K562 (cell line): ENCODE data around the gene NOLC1. TPM values are rescaled to one million over a fixed set of nuclear protein-coding genes. Genes with fewer than 3 reads are reported as not detected.

Source experiments
- BCLAF1 ChIP-seq, 2 experiments: fragments of 450-650 bp in 1 of 2; IDR thresholded peaks; 2 replicates each; pipeline ENCODE4 v1.6.1; 2011 to 2017; ENCODE audit warnings: low read depth in 2 of 2, antibody characterized with exemption in 1 of 2, borderline replicate concordance in 1 of 2, low read length in 1 of 2, mild to moderate bottlenecking in 1 of 2, mixed read lengths in 1 of 2; ENCODE audit not compliant: control insufficient read depth in 1 of 2
- C11orf30 ChIP-seq: fragments of 450-650 bp; IDR thresholded peaks from 2 replicates; pipeline ENCODE4 v1.6.1; 2016; ENCODE audit warnings: low read depth, mild to moderate bottlenecking
- CTBP1 ChIP-seq: fragments of 450-650 bp; IDR thresholded peaks from 2 replicates; pipeline ENCODE4 v1.6.1; 2016; ENCODE audit warnings: borderline replicate concordance
- HNRNPH1 ChIP-seq: fragments of 200-400 bp; formaldehyde crosslinking; optimal IDR thresholded peaks from 2 replicates; pipeline ENCODE3; 2017; ENCODE audit warnings: low read depth, mild to moderate bottlenecking, low read length, moderate library complexity
- SLC30A9 ChIP-seq: fragments of 250-450 bp; sonication (Bioruptor Pico); IDR thresholded peaks from 2 replicates; pipeline ENCODE4 v1.8.0; 2022; ENCODE audit warnings: mild to moderate bottlenecking, moderate library complexity
- TCF3 ChIP-seq: sonication (generic); formaldehyde crosslinking; IDR thresholded peaks from 2 replicates; pipeline ENCODE4 v1.4.0; 2020; ENCODE audit warnings: mild to moderate bottlenecking, missing genetic modification reagents
- ZNF146 ChIP-seq: IDR thresholded peaks from one replicate; pipeline ENCODE4 v1.6.1; 2018; ENCODE audit warnings: missing compliant biosample characterization; ENCODE audit not compliant: unreplicated experiment
- ZNF174 ChIP-seq: fragments of 250-450 bp; sonication (Bioruptor Pico); IDR thresholded peaks from 2 replicates; pipeline ENCODE4 v1.4.0; 2020; ENCODE audit warnings: mild to moderate bottlenecking
- ZNF609 ChIP-seq: sonication (generic); formaldehyde crosslinking; IDR thresholded peaks from 2 replicates; pipeline ENCODE4 v1.8.1; 2023; ENCODE audit warnings: missing genetic modification reagents, mild to moderate bottlenecking, borderline replicate concordance
- polyA plus RNA-seq, 8 experiments: library from polyadenylated mRNA; depleted of rRNA in 4 of 8; stranded (reverse) in 5 of 8; unstranded in 3 of 8; fragments of >200 nt; fragmentation: Nextera tagmentation in 2 of 8; fragmentation: Illumina TruSeq in 1 of 8; extraction: Ambion mirVana in 2 of 8; extraction: Trizol in 1 of 8; gene quantifications; 2 replicates each; pipeline versions ENCODE4 v1.2.1 to v1.2.3, GENCODE V29; 2011 to 2014; ENCODE audit warnings: inconsistent platforms in 1 of 8, missing spikeins in 1 of 8
- total RNA-seq, 7 experiments: library from RNA; depleted of rRNA in 6 of 7; stranded (reverse); fragments of >200 nt in 6 of 7; fragmentation: Illumina TruSeq in 2 of 7; extraction: Trizol in 2 of 7; gene quantifications; 2 replicates each; pipeline versions ENCODE4 v1.2.1 to v1.2.3, GENCODE V29; 2011 to 2021; ENCODE audit warnings: low replicate concordance in 1 of 7
- TF ChIP-seq, protein P1 (sequence below): fragments of 250-450 bp; sonication (Bioruptor Pico); IDR thresholded peaks from 2 replicates; pipeline ENCODE4 v1.5.0; 2021
- TF ChIP-seq, protein P2 (sequence below): fragments of 450-650 bp; IDR thresholded peaks from 2 replicates; pipeline ENCODE4 v1.6.1; 2016; ENCODE audit warnings: borderline replicate concordance
- TF ChIP-seq, protein P3 (sequence below): fragments of 250-450 bp; sonication (Bioruptor Pico); IDR thresholded peaks from 2 replicates; pipeline ENCODE4 v1.4.0; 2020; ENCODE audit warnings: mild to moderate bottlenecking

The NOLC1 gene
- total and polyA plus RNA-seq, 9 of the 15 experiments (the other 6 are each of a cell fraction or from before 2014, with no cell fraction given), result 102 to 310 (median 165) TPM

- TF ChIP-seq ZNF609 (CRISPR knock-in tag) (no peak), ZNF146 (CRISPR knock-in tag) (no peak), HNRNPH1 (no peak), ZNF174 (no peak), BCLAF1 (IDR thresholded peaks at IDR 0.05; ENCODE audit: borderline replicate concordance in 1 of 2, control insufficient read depth in 1 of 2, low read depth in 2 of 2, low read length in 1 of 2) (no peak), C11orf30 (peak; percentile 55), TCF3 (peak; percentile 57; the same call in 1 of the 2 replicates), CTBP1 (no peak), SLC30A9 (CRISPR knock-in tag) (no peak)
- TF ChIP-seq, protein P1, sequence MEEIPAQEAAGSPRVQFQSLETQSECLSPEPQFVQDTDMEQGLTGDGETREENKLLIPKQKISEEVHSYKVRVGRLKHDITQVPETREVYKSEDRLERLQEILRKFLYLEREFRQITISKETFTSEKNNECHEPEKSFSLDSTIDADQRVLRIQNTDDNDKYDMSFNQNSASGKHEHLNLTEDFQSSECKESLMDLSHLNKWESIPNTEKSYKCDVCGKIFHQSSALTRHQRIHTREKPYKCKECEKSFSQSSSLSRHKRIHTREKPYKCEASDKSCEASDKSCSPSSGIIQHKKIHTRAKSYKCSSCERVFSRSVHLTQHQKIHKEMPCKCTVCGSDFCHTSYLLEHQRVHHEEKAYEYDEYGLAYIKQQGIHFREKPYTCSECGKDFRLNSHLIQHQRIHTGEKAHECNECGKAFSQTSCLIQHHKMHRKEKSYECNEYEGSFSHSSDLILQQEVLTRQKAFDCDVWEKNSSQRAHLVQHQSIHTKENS (CRISPR knock-in tag), result no peak
- TF ChIP-seq, protein P2, sequence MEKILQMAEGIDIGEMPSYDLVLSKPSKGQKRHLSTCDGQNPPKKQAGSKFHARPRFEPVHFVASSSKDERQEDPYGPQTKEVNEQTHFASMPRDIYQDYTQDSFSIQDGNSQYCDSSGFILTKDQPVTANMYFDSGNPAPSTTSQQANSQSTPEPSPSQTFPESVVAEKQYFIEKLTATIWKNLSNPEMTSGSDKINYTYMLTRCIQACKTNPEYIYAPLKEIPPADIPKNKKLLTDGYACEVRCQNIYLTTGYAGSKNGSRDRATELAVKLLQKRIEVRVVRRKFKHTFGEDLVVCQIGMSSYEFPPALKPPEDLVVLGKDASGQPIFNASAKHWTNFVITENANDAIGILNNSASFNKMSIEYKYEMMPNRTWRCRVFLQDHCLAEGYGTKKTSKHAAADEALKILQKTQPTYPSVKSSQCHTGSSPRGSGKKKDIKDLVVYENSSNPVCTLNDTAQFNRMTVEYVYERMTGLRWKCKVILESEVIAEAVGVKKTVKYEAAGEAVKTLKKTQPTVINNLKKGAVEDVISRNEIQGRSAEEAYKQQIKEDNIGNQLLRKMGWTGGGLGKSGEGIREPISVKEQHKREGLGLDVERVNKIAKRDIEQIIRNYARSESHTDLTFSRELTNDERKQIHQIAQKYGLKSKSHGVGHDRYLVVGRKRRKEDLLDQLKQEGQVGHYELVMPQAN, result no peak
- TF ChIP-seq, protein P3, sequence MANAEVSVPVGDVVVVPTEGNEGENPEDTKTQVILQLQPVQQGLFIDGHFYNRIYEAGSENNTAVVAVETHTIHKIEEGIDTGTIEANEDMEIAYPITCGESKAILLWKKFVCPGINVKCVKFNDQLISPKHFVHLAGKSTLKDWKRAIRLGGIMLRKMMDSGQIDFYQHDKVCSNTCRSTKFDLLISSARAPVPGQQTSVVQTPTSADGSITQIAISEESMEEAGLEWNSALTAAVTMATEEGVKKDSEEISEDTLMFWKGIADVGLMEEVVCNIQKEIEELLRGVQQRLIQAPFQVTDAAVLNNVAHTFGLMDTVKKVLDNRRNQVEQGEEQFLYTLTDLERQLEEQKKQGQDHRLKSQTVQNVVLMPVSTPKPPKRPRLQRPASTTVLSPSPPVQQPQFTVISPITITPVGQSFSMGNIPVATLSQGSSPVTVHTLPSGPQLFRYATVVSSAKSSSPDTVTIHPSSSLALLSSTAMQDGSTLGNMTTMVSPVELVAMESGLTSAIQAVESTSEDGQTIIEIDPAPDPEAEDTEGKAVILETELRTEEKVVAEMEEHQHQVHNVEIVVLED, result no peak
These were observed 11.3 kb downstream of the NOLC1 start (continued) for GRCh38 chr10:102163342-102163989.
